ENCODE results near the gene AMMECR1.

- no peak for TF ChIP-seq CTCF (conservative IDR thresholded peaks at IDR 0.05 in 1 of 2, IDR thresholded peaks at IDR 0.05 in 1 of 2; ENCODE audit: extremely low read depth in 1 of 2, insufficient read depth in 1 of 2, low read depth in 1 of 2, low read length in 2 of 2)
- TF ChIP-seq EZH2 (IDR thresholded peaks at IDR 0.05; ENCODE audit: borderline replicate concordance, low read length): no peak
Observed at GRCh38 chrX:110252711-110253110, 65.2 kb downstream of the AMMECR1 start.
